GM18499 (cell line): ENCODE measurements around the gene DNAH5.
"Not testable (repeated sequence)": the region's sequence is repeated elsewhere in the genome, so short reads cannot be mapped to it uniquely, and the experiment has no call there.

Source experiments
- ATAC-seq: cut with Tn5 transposase; IDR thresholded peaks from one replicate; pipeline ENCODE4 v1.9.1; 2021; ENCODE audit warnings: moderate number of reproducible peaks; ENCODE audit not compliant: insufficient read depth, unreplicated experiment

The DNAH5 gene

GRCh38 chr5:13944560-13945199 is at the start of gene DNAH5:
DNAH5 (minus strand) TSS chr5:13944688; CDS start chr5:13944438, 250 bp downstream.
- no peak for ATAC-seq

GRCh38 chr5:13993926-13994325 is 49.4 kb upstream of the DNAH5 start:
- no peak for ATAC-seq

- no peak for ATAC-seq
Measured at GRCh38 chr5:13992795-13993194, 48.3 kb upstream of the DNAH5 start.

- ATAC-seq = no peak
Measured at GRCh38 chr5:13991365-13991764, 46.9 kb upstream of the DNAH5 start.

- no peak for ATAC-seq
Measured at GRCh38 chr5:13990896-13991295, 46.4 kb upstream of the DNAH5 start.

- ATAC-seq = no peak
Measured at GRCh38 chr5:13989832-13990231, 45.3 kb upstream of the DNAH5 start.

GRCh38 chr5:13987843-13988464 is 43.5 kb upstream of the DNAH5 start:
- no peak for ATAC-seq

GRCh38 chr5:13985731-13986418 is 41.4 kb upstream of the DNAH5 start:
- no peak for ATAC-seq

- ATAC-seq = not testable (repeated sequence)
Measured at GRCh38 chr5:13984888-13985287, 40.4 kb upstream of the DNAH5 start.

GRCh38 chr5:13976867-13977830 is 32.7 kb upstream of the DNAH5 start:
- ATAC-seq = no peak

- ATAC-seq = no peak
Measured at GRCh38 chr5:13976223-13976622, 31.7 kb upstream of the DNAH5 start.

- no peak for ATAC-seq
Measured at GRCh38 chr5:13975246-13975645, 30.8 kb upstream of the DNAH5 start.

GRCh38 chr5:13973724-13974123 is 29.2 kb upstream of the DNAH5 start:
- no peak for ATAC-seq

- no peak for ATAC-seq
Measured at GRCh38 chr5:13972029-13972428, 27.5 kb upstream of the DNAH5 start.

GRCh38 chr5:13957032-13957645 is 12.7 kb upstream of the DNAH5 start:
- peak; percentile 95 for ATAC-seq

GRCh38 chr5:13956471-13956870 is 12.0 kb upstream of the DNAH5 start:
- ATAC-seq = no peak

GRCh38 chr5:13955896-13956295 is 11.4 kb upstream of the DNAH5 start:
- ATAC-seq = no peak

GRCh38 chr5:13946111-13946510 is 1.6 kb upstream of the DNAH5 start:
- ATAC-seq = no peak

GRCh38 chr5:13945271-13945670 is 783 bp upstream of the DNAH5 start:
- no peak for ATAC-seq

GRCh38 chr5:13943676-13944075 is 812 bp downstream of the DNAH5 start:
- ATAC-seq = no peak
